Prostate gland (tissue), 2 donors: ENCODE measurements around the gene CDK19. TPM values are rescaled to one million over a fixed set of nuclear protein-coding genes. Genes with fewer than 3 reads are reported as not detected.

ENCODE experiments used
- DNase-seq: peaks from one replicate; pipeline ENCODE4 v3.0.0-alpha.2; 2019; ENCODE audit warnings: low spot score
- H3K27ac ChIP-seq, 2 donors: fragments of 200-600 bp; sonication (generic); 2 replicates each; pipeline ENCODE4 v1.5.1; 2017 to 2019
- H3K27me3 ChIP-seq: fragments of 200-600 bp; sonication (generic); replicated peaks from 2 replicates; pipeline ENCODE4 v1.5.1; 2019; ENCODE audit not compliant: insufficient read depth
- H3K36me3 ChIP-seq, 2 donors: fragments of 200-600 bp; sonication (generic); 1 replicate in 1 of 2; 2 replicates in 1 of 2; pipeline versions ENCODE4 v1.5.1 to v1.8.1; 2017 to 2019
- H3K4me1 ChIP-seq: fragments of 200-600 bp; sonication (generic); replicated peaks from 2 replicates; pipeline ENCODE4 v1.5.1; 2019
- H3K4me3 ChIP-seq, 2 donors: fragments of 200-600 bp; sonication (generic); 2 replicates each; pipeline ENCODE4 v1.5.1; 2017 to 2019
- H3K9me3 ChIP-seq: fragments of 200-600 bp; sonication (generic); 2 replicates; pipeline ENCODE4 v1.5.1; 2017
- POLR2A ChIP-seq: fragments of 450-650 bp; IDR thresholded peaks from one replicate; pipeline ENCODE4 v1.6.1; 2016; ENCODE audit warnings: antibody characterized with exemption, mild to moderate bottlenecking
- POLR2AphosphoS5 ChIP-seq: sonication (generic); formaldehyde crosslinking; IDR thresholded peaks from one replicate; pipeline ENCODE4 v1.6.1; 2017; ENCODE audit warnings: antibody characterized with exemption
- WGBS: methylation state at CpG from one replicate; pipeline ENCODE4 v1.1.5; 2018; 5-methylcytosine and 5-hydroxymethylcytosine counted together
- intact Hi-C: fragments of 100-400 bp; cut with DNase I; formaldehyde crosslinking; loops from one replicate; pipeline ENCODE4 v1.14.2; 2022
- total RNA-seq, 2 donors: library from RNA; depleted of rRNA; stranded (reverse); fragments of >200 nt; gene quantifications; one replicate each; pipeline ENCODE4 v1.1.0, GENCODE V29; 2016
- TF ChIP-seq, protein P1 (sequence below), 4 experiments: fragments of 200-600 bp in 2 of 4; fragments of 450-650 bp in 2 of 4; sonication (generic) in 2 of 4; IDR thresholded peaks; 1 replicate in 3 of 4; 2 replicates in 1 of 4; pipeline ENCODE4 v1.5.1; 2016 to 2019; ENCODE audit warnings: antibody characterized with exemption in 4 of 4, mild to moderate bottlenecking in 2 of 4, moderate library complexity in 2 of 4

Gene CDK19
- total RNA-seq, 2 donors from 2014 or later = 41.4 to 70.2 TPM

GRCh38 chr6:110575925-110576463, 239.3 kb downstream of the CDK19 start:
- H3K9me3 ChIP-seq = no peaks in the 10 kb centered on the region
- WGBS = 60% methylated on average over 5 of the region's 5 CpGs
- no peaks in the 10 kb centered on the region for H3K27me3 ChIP-seq
- no peaks in the 10 kb centered on the region for H3K36me3 ChIP-seq
- H3K27ac ChIP-seq = no peak overlapping the region
- no peak overlapping the region for H3K4me3 ChIP-seq
- TF ChIP-seq, protein P1, sequence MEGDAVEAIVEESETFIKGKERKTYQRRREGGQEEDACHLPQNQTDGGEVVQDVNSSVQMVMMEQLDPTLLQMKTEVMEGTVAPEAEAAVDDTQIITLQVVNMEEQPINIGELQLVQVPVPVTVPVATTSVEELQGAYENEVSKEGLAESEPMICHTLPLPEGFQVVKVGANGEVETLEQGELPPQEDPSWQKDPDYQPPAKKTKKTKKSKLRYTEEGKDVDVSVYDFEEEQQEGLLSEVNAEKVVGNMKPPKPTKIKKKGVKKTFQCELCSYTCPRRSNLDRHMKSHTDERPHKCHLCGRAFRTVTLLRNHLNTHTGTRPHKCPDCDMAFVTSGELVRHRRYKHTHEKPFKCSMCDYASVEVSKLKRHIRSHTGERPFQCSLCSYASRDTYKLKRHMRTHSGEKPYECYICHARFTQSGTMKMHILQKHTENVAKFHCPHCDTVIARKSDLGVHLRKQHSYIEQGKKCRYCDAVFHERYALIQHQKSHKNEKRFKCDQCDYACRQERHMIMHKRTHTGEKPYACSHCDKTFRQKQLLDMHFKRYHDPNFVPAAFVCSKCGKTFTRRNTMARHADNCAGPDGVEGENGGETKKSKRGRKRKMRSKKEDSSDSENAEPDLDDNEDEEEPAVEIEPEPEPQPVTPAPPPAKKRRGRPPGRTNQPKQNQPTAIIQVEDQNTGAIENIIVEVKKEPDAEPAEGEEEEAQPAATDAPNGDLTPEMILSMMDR (IDR thresholded peaks at IDR 0.05) = no peak
- TF ChIP-seq POLR2AphosphoS5 = no peak
- no peak for TF ChIP-seq POLR2A
- intact Hi-C loops = no loop called here
- no peaks in the 10 kb centered on the region for H3K4me1 ChIP-seq
- no peak for DNase-seq

DNA sequence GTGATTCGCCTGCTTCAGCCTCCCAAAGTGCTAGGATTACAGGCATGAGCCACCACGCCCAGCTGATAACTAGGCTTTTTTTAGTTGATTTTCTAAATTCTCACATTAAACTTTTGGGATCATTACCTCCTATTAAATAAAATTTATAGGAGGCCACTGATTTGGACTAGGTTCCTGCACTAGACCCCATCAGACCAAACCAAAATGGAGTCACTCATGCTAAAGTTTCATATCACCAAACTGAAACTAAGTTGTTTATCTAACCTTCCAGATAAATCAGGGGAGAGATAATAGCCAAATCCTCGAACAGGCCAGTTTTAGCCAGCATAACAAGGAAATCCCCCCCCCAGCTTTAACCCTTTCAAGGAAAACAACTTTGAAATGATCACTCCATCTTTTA, 240.5 kb downstream of the CDK19 start:
- no peak for DNase-seq
- H3K9me3 ChIP-seq = no peaks in the 10 kb centered on the region
- no peaks in the 10 kb centered on the region for H3K36me3 ChIP-seq
- no peak overlapping the region for H3K27ac ChIP-seq
- no peaks in the 10 kb centered on the region for H3K4me1 ChIP-seq
- no peaks in the 10 kb centered on the region for H3K27me3 ChIP-seq
- WGBS = 73% methylated on average over 3 of the region's 3 CpGs
- no peak for TF ChIP-seq POLR2A
- TF ChIP-seq, protein P1 (IDR thresholded peaks at IDR 0.05) = no peak
- TF ChIP-seq POLR2AphosphoS5 = no peak
- intact Hi-C loops = no loop called here
- H3K4me3 ChIP-seq = no peak overlapping the region

DNA sequence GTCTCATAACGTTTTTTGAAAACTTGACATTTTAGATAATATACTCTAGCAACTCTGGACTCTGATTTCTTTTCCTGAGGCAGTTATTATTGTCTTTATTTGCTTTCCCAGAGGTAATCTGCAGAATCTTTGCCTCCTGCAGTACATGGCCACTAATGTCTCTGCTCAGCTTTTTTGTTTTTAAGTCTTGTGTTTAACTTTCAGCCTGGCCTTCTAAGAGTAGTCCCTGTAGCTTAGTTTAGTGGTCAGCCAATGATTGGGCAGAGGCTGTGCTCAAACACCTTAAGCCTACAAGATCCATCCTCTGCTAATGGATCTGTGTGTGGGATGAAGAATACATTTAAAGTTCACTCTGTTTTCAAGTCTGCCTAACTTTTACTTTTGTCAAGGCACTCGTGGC, 241.7 kb downstream of the CDK19 start:
- H3K9me3 ChIP-seq = no peaks in the 10 kb centered on the region
- H3K27ac ChIP-seq = no peak overlapping the region
- DNase-seq = no peak
- H3K4me1 ChIP-seq = no peaks in the 10 kb centered on the region
- WGBS = 38% methylated on average over 2 of the region's 2 CpGs
- H3K4me3 ChIP-seq = no peak overlapping the region
- TF ChIP-seq, protein P1 (IDR thresholded peaks at IDR 0.05) = no peak
- TF ChIP-seq POLR2A (no peak), POLR2AphosphoS5 (no peak)
- no peaks in the 10 kb centered on the region for H3K36me3 ChIP-seq
- intact Hi-C loops = no loop called here
- H3K27me3 ChIP-seq = no peaks in the 10 kb centered on the region

DNA sequence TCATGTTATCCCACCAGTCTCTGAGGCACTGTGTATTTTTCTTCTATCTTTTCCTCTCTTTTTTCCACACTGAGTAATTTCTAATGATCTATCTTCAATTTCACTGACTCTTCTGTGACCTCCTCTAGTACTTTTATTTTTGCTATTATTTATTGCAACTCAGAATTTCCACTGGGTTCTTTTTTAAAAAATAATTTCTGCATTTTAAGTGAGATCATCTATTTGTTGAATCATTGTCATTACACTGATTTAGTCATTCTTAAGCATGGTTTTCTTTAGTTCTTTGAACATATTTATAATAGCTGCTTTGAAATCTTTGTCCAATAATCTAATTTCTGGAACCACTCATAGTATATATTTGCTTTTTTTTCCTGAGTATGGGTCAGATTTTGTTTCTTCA, 242.1 kb downstream of the CDK19 start:
- intact Hi-C loops = no loop called here
- H3K27me3 ChIP-seq = no peaks in the 10 kb centered on the region
- TF ChIP-seq POLR2A (no peak), POLR2AphosphoS5 (no peak)
- TF ChIP-seq, protein P1 (IDR thresholded peaks at IDR 0.05) = no peak
- no peaks in the 10 kb centered on the region for H3K9me3 ChIP-seq
- no peak overlapping the region for H3K4me3 ChIP-seq
- H3K4me1 ChIP-seq = no peaks in the 10 kb centered on the region
- H3K36me3 ChIP-seq = no peaks in the 10 kb centered on the region
- DNase-seq = no peak
- no peak overlapping the region for H3K27ac ChIP-seq

DNA sequence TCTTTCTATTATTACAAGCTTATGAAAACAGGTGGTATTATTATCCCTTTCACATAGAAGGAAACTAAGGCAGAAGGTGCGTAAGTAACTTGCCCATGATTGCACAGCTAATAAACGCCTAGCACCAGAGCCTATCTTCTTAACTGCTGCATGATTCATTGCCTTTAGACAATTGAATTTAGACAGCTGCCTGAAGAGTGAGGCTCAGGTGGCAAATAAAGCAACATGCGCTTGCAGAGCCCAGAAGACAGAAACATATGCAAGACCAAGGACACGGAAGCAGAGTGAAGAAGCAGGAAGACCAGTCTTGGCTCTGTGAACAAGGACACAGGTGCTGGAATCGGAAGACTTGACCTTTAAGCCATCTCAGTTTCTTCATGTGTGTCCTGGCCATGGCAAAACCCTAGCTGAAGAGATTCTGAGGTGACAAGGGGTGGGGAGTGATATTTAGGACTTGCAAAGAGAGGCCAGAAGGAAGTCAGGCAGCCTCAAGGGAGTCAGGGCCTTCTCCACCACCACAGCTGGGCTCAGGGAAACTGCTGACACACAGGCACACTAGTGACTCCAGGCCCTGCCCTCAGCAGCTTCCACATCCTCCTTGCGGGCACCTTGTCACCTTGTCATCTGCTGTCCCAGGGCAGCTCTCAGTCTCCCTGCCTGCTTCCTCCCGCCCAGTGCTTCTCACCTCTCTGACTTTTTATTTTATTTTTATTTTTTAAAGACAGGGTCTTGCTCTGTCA, 247.1 kb downstream of the CDK19 start:
- Histone ChIP-seq H3K9me3 (no peaks in the 10 kb centered on the region), H3K27me3 (no peaks in the 10 kb centered on the region), H3K27ac (no peak overlapping the region), H3K36me3 (no peaks in the 10 kb centered on the region), H3K4me1 (no peaks in the 10 kb centered on the region), H3K4me3 (no peak overlapping the region)
- 88% methylated on average over 7 of the region's 7 CpGs for WGBS
- no peak for DNase-seq
- TF ChIP-seq POLR2A = no peak
- TF ChIP-seq POLR2AphosphoS5 = no peak
- TF ChIP-seq, protein P1 (IDR thresholded peaks at IDR 0.05) = no peak
- intact Hi-C loops = no loop called here
